HFFc6 (cell line): ENCODE data around the gene KCNIP4. TPM values are rescaled to one million over a fixed set of nuclear protein-coding genes. Genes with fewer than 3 reads are reported as not detected.
"Not testable (repeated sequence)": the region's sequence is repeated elsewhere in the genome, so short reads cannot be mapped to it uniquely, and the experiment has no call there.

ENCODE experiments used
- DNase-seq: peaks from one replicate; pipeline ENCODE4 v3.0.0-alpha.2; 2018
- H3K27ac Mint-ChIP-seq: 2 replicates; pipeline ENCODE4 v1.8.0; 2020; ENCODE audit warnings: mild to moderate bottlenecking, mixed read lengths
- H3K27me3 Mint-ChIP-seq: 2 replicates; pipeline ENCODE4 v1.8.0; 2021; ENCODE audit warnings: mild to moderate bottlenecking, moderate library complexity, mixed read lengths; ENCODE audit not compliant: insufficient read depth
- H3K36me3 Mint-ChIP-seq: 2 replicates; pipeline ENCODE4 v1.8.0; 2021; ENCODE audit warnings: low read depth, mixed read lengths
- H3K4me1 Mint-ChIP-seq: 2 replicates; pipeline ENCODE4 v1.8.0; 2020; ENCODE audit warnings: low read depth, mixed read lengths
- H3K4me3 Mint-ChIP-seq: 2 replicates; pipeline ENCODE4 v1.8.0; 2020; ENCODE audit warnings: mild to moderate bottlenecking, moderate library complexity, mixed read lengths
- H3K9me3 Mint-ChIP-seq: 2 replicates; pipeline ENCODE4 v1.8.0; 2020; ENCODE audit warnings: mild to moderate bottlenecking, mixed read lengths
- CTCF ChIP-seq: fragments of 200-600 bp; sonication (generic); IDR thresholded peaks from 2 replicates; pipeline ENCODE4 v1.5.0; 2021; ENCODE audit warnings: antibody characterized with exemption, mild to moderate bottlenecking
- long read RNA-seq: library from polyadenylated mRNA; unstranded; transcript quantifications from one replicate; pipeline ENCODE4 v2.0.0, GENCODE V29; 2019
- total RNA-seq, 6 experiments: library from RNA; stranded (reverse); fragmentation: NEBNext Ultra II Directional; extraction: Animal tissue kit (Norgen Biotek cat#: 25700); gene quantifications; 2 replicates in 1 of 6; 3 replicates in 5 of 6; pipeline ENCODE4 v1.2.3, GENCODE V29; 2021

KCNIP4 gene
- total RNA-seq: not detected
- long read RNA-seq: 0 reads

- TF ChIP-seq CTCF: no peak
- DNase-seq: no peak
- Mint-ChIP-seq H3K27ac (no peak within 1 kb of the TSS), H3K27me3 (peaks cover 20% of the 10 kb centered on the region; the same call in 1 of the 2 replicates), H3K36me3 (no peaks in the 10 kb centered on the region), H3K9me3 (no peaks in the 10 kb centered on the region), H3K4me3 (peak within 1 kb of the TSS; percentile 23; the same call in 1 of the 2 replicates), H3K4me1 (peaks cover 5% of the 10 kb centered on the region; the same call in 1 of the 2 replicates)
Observed at GRCh38 chr4:21948347-21949072, at the start of gene KCNIP4. KCNIP4 (minus strand) TSS chr4:21948772.

GRCh38 chr4:21996618-21997017 lies 48.0 kb upstream of the KCNIP4 start:
- not testable (repeated sequence) for H3K27me3 Mint-ChIP-seq, DNase-seq, H3K27ac Mint-ChIP-seq, H3K4me3 Mint-ChIP-seq, H3K36me3 Mint-ChIP-seq
- H3K4me1 Mint-ChIP-seq: peaks cover 10% of the 10 kb centered on the region; the same call in 1 of the 2 replicates
- H3K9me3 Mint-ChIP-seq: peaks cover 20% of the 10 kb centered on the region; the same call in 1 of the 2 replicates

- no peaks in the 10 kb centered on the region for H3K36me3 Mint-ChIP-seq
- no peak for TF ChIP-seq CTCF
- peaks cover 21% of the 10 kb centered on the region; the same call in 1 of the 2 replicates for H3K4me1 Mint-ChIP-seq
- DNase-seq: peak; percentile 10
- H3K9me3 Mint-ChIP-seq: peaks cover 14% of the 10 kb centered on the region
- no peaks in the 10 kb centered on the region; the same call in 1 of the 2 replicates for H3K27me3 Mint-ChIP-seq
- no peak overlapping the region for H3K4me3 Mint-ChIP-seq
- H3K27ac Mint-ChIP-seq: no peak overlapping the region
Observed at GRCh38 chr4:21992330-21992729, 43.8 kb upstream of the KCNIP4 start.

DNA sequence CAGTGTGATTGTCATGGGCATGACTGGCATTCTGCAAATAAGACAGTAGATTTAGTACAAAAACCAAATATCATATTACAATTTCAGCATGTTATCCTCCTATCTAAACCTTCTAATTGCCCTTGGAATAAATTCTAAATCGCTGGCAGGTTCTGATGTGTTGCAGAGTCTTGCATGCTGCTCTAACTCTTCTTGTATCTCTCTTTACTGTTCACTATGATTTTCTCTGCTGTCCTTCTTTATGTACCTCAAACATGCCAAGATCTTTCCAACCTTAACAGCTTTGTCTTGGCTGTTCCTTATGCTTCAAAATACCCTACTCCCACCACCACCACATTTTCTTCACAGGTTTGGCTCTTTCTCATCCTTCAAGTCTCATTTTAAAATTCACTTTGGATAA lies 43.0 kb upstream of the KCNIP4 start:
- peaks cover 12% of the 10 kb centered on the region for H3K9me3 Mint-ChIP-seq
- TF ChIP-seq CTCF: no peak
- H3K4me1 Mint-ChIP-seq: peaks cover 21% of the 10 kb centered on the region; the same call in 1 of the 2 replicates

DNA sequence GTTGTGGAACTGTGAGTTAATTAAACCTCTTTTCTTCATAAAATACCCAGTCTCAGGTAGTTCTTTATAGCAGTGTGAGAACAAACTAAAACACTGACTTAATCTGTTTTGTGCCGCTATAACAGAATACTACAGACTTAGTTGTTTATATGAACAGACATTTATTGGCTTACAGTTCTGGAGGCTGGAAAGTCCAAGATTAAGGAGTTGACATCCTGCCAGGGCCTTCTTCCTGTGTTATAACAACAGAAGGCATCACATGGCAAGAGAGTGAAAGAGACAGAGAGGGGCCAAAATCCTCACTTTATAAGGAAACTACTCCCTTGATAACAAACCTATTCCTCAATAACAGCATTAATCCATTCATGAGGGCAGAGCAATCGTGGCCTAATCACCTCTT lies 42.5 kb upstream of the KCNIP4 start:
- Mint-ChIP-seq H3K36me3 (no peaks in the 10 kb centered on the region), H3K4me3 (no peak overlapping the region), H3K27me3 (no peaks in the 10 kb centered on the region; the same call in 1 of the 2 replicates), H3K4me1 (peaks cover 21% of the 10 kb centered on the region; the same call in 1 of the 2 replicates), H3K9me3 (peaks cover 7% of the 10 kb centered on the region), H3K27ac (no peak overlapping the region)
- peak; percentile 13 for DNase-seq
- TF ChIP-seq CTCF: no peak

More for the DNA sequence above, 43.0 kb upstream of the KCNIP4 start:
- no peaks in the 10 kb centered on the region for H3K36me3 Mint-ChIP-seq
- H3K27me3 Mint-ChIP-seq: no peaks in the 10 kb centered on the region; the same call in 1 of the 2 replicates
- no peak overlapping the region for H3K27ac Mint-ChIP-seq
- DNase-seq: no peak
- H3K4me3 Mint-ChIP-seq: no peak overlapping the region

DNA sequence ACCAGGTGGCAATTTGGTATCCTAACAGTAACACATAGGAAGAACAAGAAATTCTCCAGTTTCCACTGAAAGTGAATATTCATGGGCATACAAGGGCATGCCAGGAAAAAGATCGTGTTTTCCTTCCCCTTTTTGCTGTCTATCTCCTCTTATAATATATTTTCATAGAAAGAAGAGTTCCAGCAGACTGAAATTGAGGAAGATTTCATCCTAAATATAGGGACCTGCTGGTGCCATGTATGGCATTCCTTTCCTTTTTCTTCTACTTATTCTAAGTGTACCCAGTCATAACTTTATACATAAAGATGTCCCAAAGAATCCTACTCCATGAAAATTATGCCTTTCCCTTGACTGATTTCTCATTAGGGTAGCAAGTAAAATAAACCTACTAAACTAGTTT lies 40.8 kb upstream of the KCNIP4 start:
- H3K27ac Mint-ChIP-seq: no peak overlapping the region
- no peak for TF ChIP-seq CTCF
- no peak for DNase-seq
- H3K9me3 Mint-ChIP-seq: peaks cover 4% of the 10 kb centered on the region; the same call in 1 of the 2 replicates
- no peaks in the 10 kb centered on the region for H3K36me3 Mint-ChIP-seq
- no peaks in the 10 kb centered on the region; the same call in 1 of the 2 replicates for H3K27me3 Mint-ChIP-seq
- H3K4me1 Mint-ChIP-seq: peaks cover 21% of the 10 kb centered on the region; the same call in 1 of the 2 replicates
- H3K4me3 Mint-ChIP-seq: no peak overlapping the region
